IMR-90 (cell line): Measurements from ENCODE around the gene NFKBIZ.

Experiments used
- BHLHE40 ChIP-seq: fragments of 150-350 bp; IDR thresholded peaks from 2 replicates; pipeline ENCODE4 v1.6.1; 2016; ENCODE audit warnings: mild to moderate bottlenecking, low read depth, low read length
- CEBPB ChIP-seq: IDR thresholded peaks from 2 replicates; pipeline ENCODE4 v1.6.1; 2012; ENCODE audit warnings: low read depth, low read length, improper control_type of control experiment
- CHD1 ChIP-seq: IDR thresholded peaks from 2 replicates; pipeline ENCODE4 v1.6.1; 2012; ENCODE audit warnings: low read depth, low read length, improper control_type of control experiment
- CTCF ChIP-seq: conservative IDR thresholded peaks from 2 replicates; pipeline ENCODE4 v1.5.1; 2012; ENCODE audit warnings: mild to moderate bottlenecking, low read depth, low read length, improper control_type of control experiment
- ELK1 ChIP-seq: fragments of 150-350 bp; IDR thresholded peaks from 2 replicates; pipeline ENCODE4 v1.6.1; 2016; ENCODE audit warnings: low read depth, mild to moderate bottlenecking, low read length, moderate library complexity, borderline replicate concordance
- FOS ChIP-seq: fragments of 150-350 bp; IDR thresholded peaks from 2 replicates; pipeline ENCODE4 v1.6.1; 2016; ENCODE audit warnings: low read depth, low read length
- MAZ ChIP-seq: IDR thresholded peaks from 2 replicates; pipeline ENCODE4 v1.6.1; 2012; ENCODE audit warnings: low read depth, mild to moderate bottlenecking, low read length, improper control_type of control experiment, moderate library complexity, borderline replicate concordance
- NFE2L2 ChIP-seq: fragments of 150-350 bp; IDR thresholded peaks from 2 replicates; pipeline ENCODE4 v1.6.1; 2016; ENCODE audit warnings: low read depth, mild to moderate bottlenecking, low read length
- POLR2A ChIP-seq: IDR thresholded peaks from 2 replicates; pipeline ENCODE4 v1.6.1; 2012; ENCODE audit warnings: mild to moderate bottlenecking, low read depth, low read length
- RAD21 ChIP-seq: IDR thresholded peaks from 2 replicates; pipeline ENCODE4 v1.6.1; 2012; ENCODE audit warnings: low read length, improper control_type of control experiment
- RCOR1 ChIP-seq: IDR thresholded peaks from 2 replicates; pipeline ENCODE4 v1.6.1; 2012; ENCODE audit warnings: mild to moderate bottlenecking, low read length, improper control_type of control experiment; ENCODE audit not compliant: insufficient replicate concordance
- RFX5 ChIP-seq: IDR thresholded peaks from 2 replicates; pipeline ENCODE4 v1.8.0; 2012; ENCODE audit warnings: low read depth, mild to moderate bottlenecking, low read length, moderate library complexity
- SMC3 ChIP-seq: fragments of 150-350 bp; IDR thresholded peaks from 2 replicates; pipeline ENCODE4 v1.6.1; 2016; ENCODE audit warnings: low read depth, mild to moderate bottlenecking, antibody characterized with exemption, low read length, moderate library complexity
- USF2 ChIP-seq: fragments of 150-350 bp; IDR thresholded peaks from 2 replicates; pipeline ENCODE4 v1.6.1; 2017; ENCODE audit warnings: mild to moderate bottlenecking, antibody characterized with exemption, low read length, low read depth

GRCh38 chr3:101847328-101847727 lies 2.0 kb upstream of the NFKBIZ start:
- TF ChIP-seq RAD21 (no peak), USF2 (no peak), CTCF (no peak), POLR2A (no peak), NFE2L2 (no peak), CHD1 (no peak), SMC3 (no peak), RCOR1 (no peak), FOS (no peak), RFX5 (no peak), ELK1 (no peak), BHLHE40 (no peak), CEBPB (peak; percentile 30; the same call in 1 of the 2 replicates), MAZ (no peak)
